A549 (cell line): ENCODE data around the gene EMC6. TPM values are rescaled to one million over a fixed set of nuclear protein-coding genes. Genes with fewer than 3 reads are reported as not detected.

Experiments
- ATAC-seq, 2 experiments: fragments of 200-7000 bp in 1 of 2; fragments of >200 bp in 1 of 2; cut with Nextera tagmentation in 1 of 2; cut with Tn5 transposase in 1 of 2; 3 replicates each; pipeline versions ENCODE4 v1.8.0 to v1.9.1; 2018 to 2020; ENCODE audit warnings: mild to moderate bottlenecking in 1 of 2, moderate library complexity in 1 of 2
- CTCF ChIA-PET: fragments of 300-600 bp; sonication (Branson Sonifier 250); formaldehyde crosslinking; extraction: SDS; loops from one replicate; lab custom pipeline; 2021; ENCODE audit warnings: antibody characterized with exemption, inconsistent platforms; lab: Yijun Ruan, JAX
- POLR2A ChIA-PET: fragments of 350-600 bp; formaldehyde crosslinking; extraction: SDS; loops from one replicate; lab custom pipeline; 2021; ENCODE audit warnings: antibody characterized with exemption, inconsistent platforms; lab: Yijun Ruan, JAX
- DNase-seq, 2 experiments: peaks; one replicate each; pipeline versions ENCODE4 v3.0.0 to v3.0.0-alpha.2; 2011 to 2016; ENCODE audit warnings: low read depth in 1 of 2, low spot score in 1 of 2
- FAIRE-seq: peaks from 2 replicates; lab custom pipeline; 2011; peaks lifted over from hg19 to GRCh38; lab: Jason Lieb, UNC
- H3K27ac ChIP-seq, 2 experiments: fragments of >200 bp; sonication (Bioruptor Twin); formaldehyde crosslinking; 3 replicates each; pipeline ENCODE4 v1.5.1; 2016 to 2017
- H3K4me1 ChIP-seq: fragments of >200 bp; sonication (Bioruptor Twin); formaldehyde crosslinking; 3 replicates; pipeline ENCODE4 v1.6.1; 2016
- H3K4me2 ChIP-seq: fragments of >200 bp; sonication (Bioruptor Twin); formaldehyde crosslinking; 3 replicates; pipeline ENCODE4 v1.6.1; 2016
- H3K4me3 ChIP-seq: fragments of >200 bp; sonication (Bioruptor Twin); formaldehyde crosslinking; 3 replicates; pipeline ENCODE4 v1.5.1; 2016
- H3K9me3 ChIP-seq: fragments of >200 bp; sonication (Bioruptor Twin); formaldehyde crosslinking; 3 replicates; pipeline ENCODE4 v1.6.1; 2016
- ESRRA ChIP-seq: fragments of 150-350 bp; IDR thresholded peaks from 2 replicates; pipeline ENCODE4 v1.6.1; 2014; ENCODE audit warnings: mild to moderate bottlenecking, low read length, borderline replicate concordance
- FOSL2 ChIP-seq, 2 experiments: fragments of 450-650 bp in 1 of 2; fragments of >200 bp in 1 of 2; sonication (Bioruptor Twin) in 1 of 2; formaldehyde crosslinking; IDR thresholded peaks; 2 replicates each; pipeline versions ENCODE4 v1.5.0 to v1.6.1; 2016 to 2020; ENCODE audit warnings: mild to moderate bottlenecking in 1 of 2, moderate library complexity in 1 of 2
- FOXS1 ChIP-seq: fragments of 250-450 bp; sonication (Bioruptor Pico); IDR thresholded peaks from 2 replicates; pipeline ENCODE4 v1.5.0; 2020; ENCODE audit warnings: mild to moderate bottlenecking, moderate library complexity
- GATA3 ChIP-seq: IDR thresholded peaks from 2 replicates; pipeline ENCODE4 v1.6.1; 2012; ENCODE audit warnings: borderline replicate concordance
- HOXA7 ChIP-seq: fragments of 250-450 bp; sonication (Bioruptor Pico); IDR thresholded peaks from 2 replicates; pipeline ENCODE4 v1.5.0; 2020; ENCODE audit warnings: mild to moderate bottlenecking, moderate library complexity
- HOXB13 ChIP-seq: fragments of 250-450 bp; sonication (Bioruptor Pico); IDR thresholded peaks from 2 replicates; pipeline ENCODE4 v1.5.0; 2020; ENCODE audit warnings: low read depth, mild to moderate bottlenecking, moderate library complexity
- KDM1A ChIP-seq: fragments of 200-600 bp; sonication (generic); IDR thresholded peaks from 2 replicates; pipeline ENCODE4 v1.6.1; 2016; ENCODE audit warnings: low read depth, mild to moderate bottlenecking
- KDM5A ChIP-seq: fragments of 200-600 bp; sonication (generic); IDR thresholded peaks from 2 replicates; pipeline ENCODE4 v1.6.1; 2016; ENCODE audit warnings: antibody characterized with exemption, mild to moderate bottlenecking
- MAFK ChIP-seq: fragments of 450-650 bp; IDR thresholded peaks from 2 replicates; pipeline ENCODE4 v1.6.1; 2014; ENCODE audit not compliant: partially characterized antibody
- MYC ChIP-seq: IDR thresholded peaks from 2 replicates; pipeline ENCODE4 v1.6.1; 2012; ENCODE audit warnings: mild to moderate bottlenecking, inconsistent platforms, low read length, improper control_type of control experiment, borderline replicate concordance
- NR3C1 ChIP-seq: fragments of >200 bp; sonication (Bioruptor Twin); formaldehyde crosslinking; IDR thresholded peaks from 3 replicates; pipeline ENCODE4 v1.6.1; 2017
- PHF8 ChIP-seq: fragments of 200-600 bp; sonication (generic); IDR thresholded peaks from 2 replicates; pipeline ENCODE4 v1.6.1; 2016; ENCODE audit warnings: low read depth, mild to moderate bottlenecking, antibody characterized with exemption, moderate library complexity, borderline replicate concordance
- POLR2A ChIP-seq: IDR thresholded peaks from 2 replicates; pipeline ENCODE4 v1.6.1; 2012; ENCODE audit warnings: mild to moderate bottlenecking, low read length
- POLR2AphosphoS2 ChIP-seq: conservative IDR thresholded peaks from 2 replicates; pipeline ENCODE4 v1.6.1; 2012; ENCODE audit warnings: low read length, improper control_type of control experiment, inconsistent platforms
- RARB ChIP-seq: fragments of 250-450 bp; sonication (Bioruptor Pico); IDR thresholded peaks from 2 replicates; pipeline ENCODE4 v1.8.0; 2021; ENCODE audit warnings: mild to moderate bottlenecking, moderate library complexity
- RFX5 ChIP-seq: fragments of 450-650 bp; IDR thresholded peaks from 2 replicates; pipeline ENCODE4 v1.7.1; 2014; ENCODE audit warnings: antibody characterized with exemption, mild to moderate bottlenecking, moderate library complexity
- RNF2 ChIP-seq: fragments of 200-600 bp; sonication (generic); IDR thresholded peaks from 2 replicates; pipeline ENCODE4 v1.6.1; 2016; ENCODE audit warnings: low read depth, mild to moderate bottlenecking, antibody characterized with exemption, moderate library complexity, borderline replicate concordance
- SMC3 ChIP-seq: fragments of >200 bp; sonication (Bioruptor Twin); formaldehyde crosslinking; IDR thresholded peaks from 3 replicates; pipeline ENCODE4 v1.6.1; 2018; ENCODE audit warnings: inconsistent platforms
- SREBF2 ChIP-seq: fragments of 450-650 bp; IDR thresholded peaks from 2 replicates; pipeline ENCODE4 v1.6.1; 2014; ENCODE audit warnings: mild to moderate bottlenecking, moderate library complexity
- TFCP2L1 ChIP-seq: fragments of 250-450 bp; sonication (Bioruptor Pico); IDR thresholded peaks from 2 replicates; pipeline ENCODE4 v1.5.0; 2021; ENCODE audit warnings: mild to moderate bottlenecking
- ZNF302 ChIP-seq: fragments of 250-450 bp; sonication (Bioruptor Pico); IDR thresholded peaks from 2 replicates; pipeline ENCODE4 v1.9.0; 2021; ENCODE audit warnings: inconsistent platforms, mild to moderate bottlenecking, moderate library complexity
- ZSCAN20 ChIP-seq: fragments of 250-450 bp; sonication (Bioruptor Pico); IDR thresholded peaks from 2 replicates; pipeline ENCODE4 v1.8.0; 2022; ENCODE audit warnings: mild to moderate bottlenecking, moderate library complexity
- WGBS: methylation state at CpG from one replicate; pipeline ENCODE4 v1.1.6; 2017; ENCODE audit errors: missing lambda C conversion rate; 5-methylcytosine and 5-hydroxymethylcytosine counted together
- polyA plus RNA-seq, 4 experiments: library from polyadenylated mRNA; depleted of rRNA in 3 of 4; stranded (reverse); fragments of >200 nt; fragmentation: RNase III in 1 of 4; extraction: RNeasy Plus Mini Kit Qiagen cat#74134 plus additional on column Dnase treatment in 1 of 4; gene quantifications; 2 replicates in 3 of 4; 3 replicates in 1 of 4; pipeline ENCODE4 v1.2.3, GENCODE V29; 2011 to 2017
- TF ChIP-seq, protein P1 (sequence below): IDR thresholded peaks from 2 replicates; pipeline ENCODE4 v1.6.1; 2012
- TF ChIP-seq, protein P2 (sequence below): fragments of 250-450 bp; sonication (Bioruptor Pico); IDR thresholded peaks from 2 replicates; pipeline ENCODE4 v1.5.0; 2021; ENCODE audit warnings: mild to moderate bottlenecking, moderate library complexity, borderline replicate concordance
- TF ChIP-seq, protein P3 (sequence below): IDR thresholded peaks from 2 replicates; pipeline ENCODE4 v1.6.1; 2012

The EMC6 gene
- polyA plus RNA-seq, 2 of the 4 experiments (the other 2 are of a cell fraction): 68.3 to 122 TPM

DNA sequence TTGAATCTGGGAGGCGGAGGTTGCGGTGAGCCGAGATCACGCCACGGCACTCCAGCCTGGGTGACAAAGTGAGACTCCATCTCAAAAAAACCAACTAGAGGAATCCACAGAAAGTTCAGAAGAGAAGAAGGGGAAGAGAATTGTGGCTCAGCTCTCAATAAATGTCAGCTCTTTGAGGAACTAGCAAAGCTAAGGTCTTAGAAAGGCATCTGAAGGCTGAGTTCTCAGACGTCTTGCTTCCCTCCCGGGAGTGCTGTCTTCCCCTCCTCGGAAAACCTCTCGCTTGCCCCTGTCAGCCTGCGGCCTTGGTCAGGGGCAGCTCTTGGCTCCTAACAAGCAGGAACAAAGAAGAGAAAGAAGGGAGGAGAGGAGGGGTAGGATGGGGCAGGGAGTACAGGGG lies 37.8 kb upstream of the EMC6 start (continued):
- TF ChIP-seq, protein P1, sequence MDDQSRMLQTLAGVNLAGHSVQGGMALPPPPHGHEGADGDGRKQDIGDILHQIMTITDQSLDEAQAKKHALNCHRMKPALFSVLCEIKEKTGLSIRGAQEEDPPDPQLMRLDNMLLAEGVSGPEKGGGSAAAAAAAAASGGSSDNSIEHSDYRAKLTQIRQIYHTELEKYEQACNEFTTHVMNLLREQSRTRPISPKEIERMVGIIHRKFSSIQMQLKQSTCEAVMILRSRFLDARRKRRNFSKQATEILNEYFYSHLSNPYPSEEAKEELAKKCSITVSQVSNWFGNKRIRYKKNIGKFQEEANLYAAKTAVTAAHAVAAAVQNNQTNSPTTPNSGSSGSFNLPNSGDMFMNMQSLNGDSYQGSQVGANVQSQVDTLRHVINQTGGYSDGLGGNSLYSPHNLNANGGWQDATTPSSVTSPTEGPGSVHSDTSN: no peak

DNA sequence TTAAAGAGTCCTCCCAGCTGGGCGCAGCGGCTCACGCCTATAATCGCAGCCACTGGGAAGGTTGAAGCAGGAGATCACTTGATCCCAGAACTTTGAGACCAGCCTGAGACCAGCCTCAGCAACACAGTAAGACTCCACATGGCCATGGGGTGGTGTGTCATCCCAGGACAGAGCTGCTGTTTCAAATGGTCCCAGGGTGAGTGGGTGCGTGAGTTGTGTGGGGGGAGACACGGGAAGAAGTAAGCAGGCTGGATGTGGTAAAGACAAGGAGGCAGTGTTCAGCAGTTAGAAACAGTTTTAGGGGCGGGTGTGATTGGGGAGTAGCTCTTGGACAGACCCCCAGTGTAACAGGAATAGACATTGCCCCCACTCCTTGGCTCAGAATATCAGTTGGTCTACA lies 36.3 kb upstream of the EMC6 start:
- POLR2A ChIA-PET: no interaction called here
- Histone ChIP-seq H3K4me1 (peaks cover 8% of the 10 kb centered on the region), H3K27ac (no peak overlapping the region), H3K4me3 (no peak overlapping the region), H3K9me3 (no peaks in the 10 kb centered on the region), H3K4me2 (no peak overlapping the region)
- TF ChIP-seq POLR2A: no peak
- TF ChIP-seq POLR2AphosphoS2: no peak
- no peak for TF ChIP-seq KDM5A
- TF ChIP-seq MYC: no peak
- TF ChIP-seq ZSCAN20: no peak
- TF ChIP-seq, protein P2, sequence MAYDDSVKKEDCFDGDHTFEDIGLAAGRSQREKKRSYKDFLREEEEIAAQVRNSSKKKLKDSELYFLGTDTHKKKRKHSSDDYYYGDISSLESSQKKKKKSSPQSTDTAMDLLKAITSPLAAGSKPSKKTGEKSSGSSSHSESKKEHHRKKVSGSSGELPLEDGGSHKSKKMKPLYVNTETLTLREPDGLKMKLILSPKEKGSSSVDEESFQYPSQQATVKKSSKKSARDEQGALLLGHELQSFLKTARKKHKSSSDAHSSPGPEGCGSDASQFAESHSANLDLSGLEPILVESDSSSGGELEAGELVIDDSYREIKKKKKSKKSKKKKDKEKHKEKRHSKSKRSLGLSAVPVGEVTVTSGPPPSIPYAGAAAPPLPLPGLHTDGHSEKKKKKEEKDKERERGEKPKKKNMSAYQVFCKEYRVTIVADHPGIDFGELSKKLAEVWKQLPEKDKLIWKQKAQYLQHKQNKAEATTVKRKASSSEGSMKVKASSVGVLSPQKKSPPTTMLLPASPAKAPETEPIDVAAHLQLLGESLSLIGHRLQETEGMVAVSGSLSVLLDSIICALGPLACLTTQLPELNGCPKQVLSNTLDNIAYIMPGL (CRISPR knock-in tag): no peak
- no peak for TF ChIP-seq HOXB13 (CRISPR knock-in tag)
- no peak for TF ChIP-seq PHF8
- TF ChIP-seq, protein P3, sequence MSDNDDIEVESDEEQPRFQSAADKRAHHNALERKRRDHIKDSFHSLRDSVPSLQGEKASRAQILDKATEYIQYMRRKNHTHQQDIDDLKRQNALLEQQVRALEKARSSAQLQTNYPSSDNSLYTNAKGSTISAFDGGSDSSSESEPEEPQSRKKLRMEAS: no peak
- TF ChIP-seq, protein P1: no peak
- no peak for TF ChIP-seq RNF2
- no peak for TF ChIP-seq SMC3
- TF ChIP-seq KDM1A: no peak
- no peak for TF ChIP-seq NR3C1
- TF ChIP-seq SREBF2: no peak
- TF ChIP-seq ESRRA: no peak
- no peak for TF ChIP-seq GATA3
- no peak for DNase-seq
- WGBS: 97% methylated on average over 7 of the region's 7 CpGs
- ATAC-seq: no peak
- FAIRE-seq: no peak
- CTCF ChIA-PET: interaction anchor here (0.6 to 4.4 kb wide), 6 partner anchors 11 to 830 kb away, joined by 3 to 20 read pairs (median 3); no protein-coding TSS in a partner anchor

DNA sequence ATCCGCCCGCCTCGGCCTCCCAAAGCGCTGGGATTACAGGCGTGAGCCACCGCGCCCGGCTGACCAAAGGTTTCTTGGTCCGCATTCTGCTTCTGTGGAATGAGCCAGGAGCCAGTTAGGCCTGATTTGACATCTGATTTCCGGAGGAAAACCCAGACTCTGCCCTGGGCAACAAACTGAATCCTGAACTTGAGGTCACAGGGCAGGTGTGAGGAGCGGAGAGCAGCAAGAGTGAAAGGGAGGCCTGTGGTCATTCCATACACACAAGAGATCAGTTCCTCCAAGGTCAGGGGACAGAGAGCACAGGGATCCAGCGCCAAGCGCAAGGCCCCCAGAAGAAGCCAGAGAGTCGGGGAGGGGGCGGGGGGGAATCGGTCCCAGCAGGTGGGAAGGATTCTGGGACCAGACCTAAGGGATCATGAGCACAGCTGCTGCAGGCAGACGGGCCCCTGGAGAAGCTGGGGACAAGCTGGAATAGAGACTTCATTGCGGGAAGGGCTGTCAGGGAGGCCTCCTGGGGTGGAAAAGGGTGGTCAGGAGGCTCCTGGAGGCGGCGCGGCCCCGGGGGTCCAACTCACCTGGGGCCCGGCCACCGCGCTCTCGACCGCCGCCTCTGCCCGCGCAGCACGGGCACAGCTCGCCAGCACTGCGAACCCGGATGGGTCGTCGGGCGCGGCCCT lies 33.0 kb upstream of the EMC6 start:
- Histone ChIP-seq H3K4me3 (peak overlapping the region; percentile 93), H3K27ac (peak overlapping the region; percentile 90 to 97), H3K9me3 (no peaks in the 10 kb centered on the region), H3K4me1 (peaks cover 14% of the 10 kb centered on the region), H3K4me2 (peak overlapping the region; percentile 81)
- CTCF ChIA-PET: interaction anchor here (0.8 to 3.8 kb wide), 11 partner anchors 12 to 787 kb away, joined by 3 to 27 read pairs (median 3); partner anchors contain the start of genes EMC6 and TAX1BP3
- peak in 1 of 2 experiments; percentile 37 for DNase-seq
- ATAC-seq: peak; percentile 6 to 25; a peak in 4 of 6 replicates
- TF ChIP-seq ZNF302 (CRISPR knock-in tag): no peak
- TF ChIP-seq FOXS1: no peak
- 0 out of 2 replicates have a peak, but pooled peaks have one; percentile 18 for TF ChIP-seq TFCP2L1 (CRISPR knock-in tag)
- no peak for TF ChIP-seq POLR2A
- TF ChIP-seq RFX5: no peak
- peak; percentile 55 for TF ChIP-seq PHF8
- no peak for TF ChIP-seq POLR2AphosphoS2
- TF ChIP-seq MAFK: no peak
- TF ChIP-seq RARB (CRISPR knock-in tag): no peak
- no peak for TF ChIP-seq HOXA7 (CRISPR knock-in tag)
- no peak for TF ChIP-seq ZSCAN20
- TF ChIP-seq FOSL2 (IDR thresholded peaks at IDR 0.05): no peak
- no peak for TF ChIP-seq FOSL2 (CRISPR knock-in tag; IDR thresholded peaks at IDR 0.05)
- 44% methylated on average over 22 of the region's 38 CpGs for whole genome bisulfite sequencing
- FAIRE-seq: no peak
- POLR2A ChIA-PET: interaction anchor here (0.8 to 2.2 kb wide), 12 partner anchors 9 to 587 kb away, joined by 3 to 24 read pairs (median 4); partner anchors contain the start of gene HASPIN
